ENCODE data around the gene SEL1L2.

SEL1L2 gene

GRCh38 chr20:13868331-13868730, 122.1 kb downstream of the SEL1L2 start:
- WGBS, 2 experiments (ENCODE audit: insufficient coverage in 2 of 2), result 78 to 100% methylated on average over 3 to 4 of the region's 4 CpGs
- no peak overlapping the region for H3K4me3 ChIP-seq (ENCODE audit: extremely low read depth, insufficient read depth, low read length, poor library complexity, severe bottlenecking)
- H3K27ac ChIP-seq (ENCODE audit: low read depth, low read length, severe bottlenecking), result no peak overlapping the region
- H3K4me1 ChIP-seq (ENCODE audit: control insufficient read depth, insufficient read depth, low read length, poor library complexity, severe bottlenecking), result peaks cover 8% of the 10 kb centered on the region
- H3K9me3 ChIP-seq (ENCODE audit: control insufficient read depth, low read length), result no peaks in the 10 kb centered on the region
- H3K36me3 ChIP-seq (ENCODE audit: control insufficient read depth, insufficient read depth, low read length), result no peaks in the 10 kb centered on the region

- Histone ChIP-seq H3K9me3 (ENCODE audit: control insufficient read depth, low read length) (no peaks in the 10 kb centered on the region), H3K36me3 (ENCODE audit: control insufficient read depth, insufficient read depth, low read length) (no peaks in the 10 kb centered on the region), H3K27ac (ENCODE audit: low read depth, low read length, severe bottlenecking) (no peak overlapping the region), H3K4me3 (ENCODE audit: extremely low read depth, insufficient read depth, low read length, poor library complexity, severe bottlenecking) (no peak overlapping the region), H3K4me1 (ENCODE audit: control insufficient read depth, insufficient read depth, low read length, poor library complexity, severe bottlenecking) (peaks cover 8% of the 10 kb centered on the region)
- WGBS, 2 experiments (ENCODE audit: insufficient coverage in 2 of 2), result 84 to 94% methylated on average over 3 of the region's 5 CpGs
Measured at GRCh38 chr20:13865791-13866351, 124.5 kb downstream of the SEL1L2 start.

- no peak overlapping the region for H3K27ac ChIP-seq (ENCODE audit: low read depth, low read length, severe bottlenecking)
- H3K4me1 ChIP-seq (ENCODE audit: control insufficient read depth, insufficient read depth, low read length, poor library complexity, severe bottlenecking), result peaks cover 8% of the 10 kb centered on the region
- WGBS, 2 experiments (ENCODE audit: insufficient coverage in 2 of 2), result no CpG with 5 or more reads among the region's 2 CpGs
- H3K36me3 ChIP-seq (ENCODE audit: control insufficient read depth, insufficient read depth, low read length), result no peaks in the 10 kb centered on the region
- no peak overlapping the region for H3K4me3 ChIP-seq (ENCODE audit: extremely low read depth, insufficient read depth, low read length, poor library complexity, severe bottlenecking)
- no peaks in the 10 kb centered on the region for H3K9me3 ChIP-seq (ENCODE audit: control insufficient read depth, low read length)
Measured at GRCh38 chr20:13865156-13865555, 125.3 kb downstream of the SEL1L2 start.

DNA sequence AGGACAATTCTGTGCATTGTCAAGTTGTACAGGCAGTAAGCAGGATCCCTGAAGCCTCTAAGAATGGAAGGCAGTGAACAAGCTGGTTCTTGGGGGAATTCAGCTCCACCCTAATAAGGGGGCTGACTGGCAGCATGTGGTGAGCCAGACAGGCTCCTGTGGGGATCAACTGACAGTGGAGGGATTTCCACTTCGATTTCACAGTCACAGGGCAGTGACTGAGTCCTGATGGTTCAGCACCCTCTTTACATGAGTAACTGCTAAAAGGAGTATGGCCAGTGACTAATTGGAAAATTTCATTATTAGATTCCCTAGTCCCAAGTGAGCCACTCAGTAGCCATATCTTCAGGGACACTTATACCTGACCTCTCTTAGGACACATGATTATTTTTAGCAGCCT, 127.2 kb downstream of the SEL1L2 start:
- no peaks in the 10 kb centered on the region for H3K36me3 ChIP-seq (ENCODE audit: control insufficient read depth, insufficient read depth, low read length)
- no peak overlapping the region for H3K4me3 ChIP-seq (ENCODE audit: extremely low read depth, insufficient read depth, low read length, poor library complexity, severe bottlenecking)
- peaks cover 8% of the 10 kb centered on the region for H3K4me1 ChIP-seq (ENCODE audit: control insufficient read depth, insufficient read depth, low read length, poor library complexity, severe bottlenecking)
- H3K9me3 ChIP-seq (ENCODE audit: control insufficient read depth, low read length), result no peaks in the 10 kb centered on the region
- no CpG with 5 or more reads among the region's 1 CpG for WGBS, 2 experiments (ENCODE audit: insufficient coverage in 2 of 2)
- no peak overlapping the region for H3K27ac ChIP-seq (ENCODE audit: low read depth, low read length, severe bottlenecking)

DNA sequence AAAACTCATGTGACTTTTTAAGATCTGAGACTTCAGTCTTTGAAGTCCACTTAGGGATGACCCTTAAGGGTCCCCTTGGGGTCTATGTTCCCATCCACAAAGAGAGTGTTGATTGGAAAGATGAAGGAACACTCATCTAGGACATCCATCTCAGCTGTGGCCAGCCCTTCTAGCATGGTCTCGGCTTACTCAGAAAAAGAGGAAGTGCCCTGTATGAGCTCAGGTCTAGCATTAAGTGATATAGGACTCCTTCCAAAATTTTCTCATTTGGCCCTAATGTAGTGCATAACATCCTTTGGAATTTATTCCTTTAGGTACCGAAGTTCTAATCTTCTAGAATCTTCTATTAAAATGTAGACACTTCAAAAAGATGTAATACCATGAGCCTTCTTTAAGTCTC, 128.2 kb downstream of the SEL1L2 start:
- 100% methylated on average over 2 of the region's 2 CpGs; no CpG with 5 or more reads in 1 of the 2 experiments for WGBS, 2 experiments (ENCODE audit: insufficient coverage in 2 of 2)
- Histone ChIP-seq H3K4me3 (ENCODE audit: extremely low read depth, insufficient read depth, low read length, poor library complexity, severe bottlenecking) (no peak overlapping the region), H3K36me3 (ENCODE audit: control insufficient read depth, insufficient read depth, low read length) (no peaks in the 10 kb centered on the region), H3K4me1 (ENCODE audit: control insufficient read depth, insufficient read depth, low read length, poor library complexity, severe bottlenecking) (peaks cover 8% of the 10 kb centered on the region), H3K27ac (ENCODE audit: low read depth, low read length, severe bottlenecking) (no peak overlapping the region), H3K9me3 (ENCODE audit: control insufficient read depth, low read length) (no peaks in the 10 kb centered on the region)

- H3K4me3 ChIP-seq (ENCODE audit: extremely low read depth, insufficient read depth, low read length, poor library complexity, severe bottlenecking), result no peak overlapping the region
- H3K27ac ChIP-seq (ENCODE audit: low read depth, low read length, severe bottlenecking), result no peak overlapping the region
- H3K4me1 ChIP-seq (ENCODE audit: control insufficient read depth, insufficient read depth, low read length, poor library complexity, severe bottlenecking), result no peaks in the 10 kb centered on the region
- no peaks in the 10 kb centered on the region for H3K36me3 ChIP-seq (ENCODE audit: control insufficient read depth, insufficient read depth, low read length)
- no peaks in the 10 kb centered on the region for H3K9me3 ChIP-seq (ENCODE audit: control insufficient read depth, low read length)
Measured at GRCh38 chr20:13858871-13859270, 131.5 kb downstream of the SEL1L2 start.

DNA sequence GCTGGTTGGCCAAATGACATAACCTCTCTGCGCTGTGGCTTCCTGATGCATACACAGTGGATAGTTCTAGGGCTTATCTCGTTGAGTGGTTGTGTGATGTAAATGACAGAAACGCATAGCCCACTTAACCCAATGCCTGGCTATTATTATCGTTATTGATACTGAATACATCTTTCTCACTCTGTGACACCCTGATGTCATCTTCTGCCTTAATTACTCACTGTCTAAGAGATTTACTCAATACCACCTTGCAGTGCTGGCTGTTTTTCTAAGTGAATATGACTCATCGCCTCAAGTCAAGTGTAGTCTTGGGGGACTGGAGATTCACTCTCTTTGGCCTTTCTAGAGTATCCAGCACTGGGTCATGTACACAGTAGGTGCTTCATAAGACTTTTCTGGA, 132.0 kb downstream of the SEL1L2 start:
- Histone ChIP-seq H3K27ac (ENCODE audit: low read depth, low read length, severe bottlenecking) (no peak overlapping the region), H3K36me3 (ENCODE audit: control insufficient read depth, insufficient read depth, low read length) (no peaks in the 10 kb centered on the region), H3K4me1 (ENCODE audit: control insufficient read depth, insufficient read depth, low read length, poor library complexity, severe bottlenecking) (no peaks in the 10 kb centered on the region), H3K4me3 (ENCODE audit: extremely low read depth, insufficient read depth, low read length, poor library complexity, severe bottlenecking) (no peak overlapping the region), H3K9me3 (ENCODE audit: control insufficient read depth, low read length) (no peaks in the 10 kb centered on the region)
- 60 to 92% methylated on average over 1 to 2 of the region's 5 CpGs for WGBS, 2 experiments (ENCODE audit: insufficient coverage in 2 of 2)

- no peaks in the 10 kb centered on the region for H3K4me1 ChIP-seq (ENCODE audit: control insufficient read depth, insufficient read depth, low read length, poor library complexity, severe bottlenecking)
- H3K9me3 ChIP-seq (ENCODE audit: control insufficient read depth, low read length), result no peaks in the 10 kb centered on the region
- H3K27ac ChIP-seq (ENCODE audit: low read depth, low read length, severe bottlenecking), result no peak overlapping the region
- no peaks in the 10 kb centered on the region for H3K36me3 ChIP-seq (ENCODE audit: control insufficient read depth, insufficient read depth, low read length)
- WGBS, 2 experiments (ENCODE audit: insufficient coverage in 2 of 2), result 88 to 98% methylated on average over 7 of the region's 7 CpGs
- no peak overlapping the region for H3K4me3 ChIP-seq (ENCODE audit: extremely low read depth, insufficient read depth, low read length, poor library complexity, severe bottlenecking)
Measured at GRCh38 chr20:13857961-13858360, 132.5 kb downstream of the SEL1L2 start.

DNA sequence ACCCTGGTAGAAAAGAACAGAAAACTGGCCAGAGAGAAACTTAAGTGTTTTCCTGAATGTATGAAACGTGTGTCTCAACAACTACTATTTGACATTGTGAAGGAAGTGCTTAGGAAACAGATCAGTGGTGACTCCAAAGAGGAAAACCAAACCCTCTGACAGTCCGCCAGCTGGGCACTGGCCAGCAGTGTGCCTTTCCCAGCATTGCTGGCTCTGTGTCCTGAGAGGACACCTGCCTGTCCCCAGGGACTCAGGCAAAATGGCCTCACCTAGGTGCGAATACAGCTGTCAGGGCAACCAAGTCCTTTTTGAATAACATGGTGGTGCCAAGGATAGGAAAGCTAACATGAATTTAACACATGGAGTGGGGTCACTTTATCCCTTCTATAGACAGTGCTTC, 133.1 kb downstream of the SEL1L2 start:
- Histone ChIP-seq H3K36me3 (ENCODE audit: control insufficient read depth, insufficient read depth, low read length) (no peaks in the 10 kb centered on the region), H3K4me3 (ENCODE audit: extremely low read depth, insufficient read depth, low read length, poor library complexity, severe bottlenecking) (no peak overlapping the region), H3K9me3 (ENCODE audit: control insufficient read depth, low read length) (no peaks in the 10 kb centered on the region), H3K27ac (ENCODE audit: low read depth, low read length, severe bottlenecking) (no peak overlapping the region), H3K4me1 (ENCODE audit: control insufficient read depth, insufficient read depth, low read length, poor library complexity, severe bottlenecking) (no peaks in the 10 kb centered on the region)
- WGBS, 2 experiments (ENCODE audit: insufficient coverage in 2 of 2), result 83 to 92% methylated on average over 1 to 2 of the region's 3 CpGs

GRCh38 chr20:13856354-13856753, 134.1 kb downstream of the SEL1L2 start:
- H3K27ac ChIP-seq (ENCODE audit: low read depth, low read length, severe bottlenecking), result no peak overlapping the region
- 66 to 93% methylated on average over 2 of the region's 4 CpGs for WGBS, 2 experiments (ENCODE audit: insufficient coverage in 2 of 2)
- no peak overlapping the region for H3K4me3 ChIP-seq (ENCODE audit: extremely low read depth, insufficient read depth, low read length, poor library complexity, severe bottlenecking)
- no peaks in the 10 kb centered on the region for H3K4me1 ChIP-seq (ENCODE audit: control insufficient read depth, insufficient read depth, low read length, poor library complexity, severe bottlenecking)
- no peaks in the 10 kb centered on the region for H3K9me3 ChIP-seq (ENCODE audit: control insufficient read depth, low read length)
- H3K36me3 ChIP-seq (ENCODE audit: control insufficient read depth, insufficient read depth, low read length), result no peaks in the 10 kb centered on the region

DNA sequence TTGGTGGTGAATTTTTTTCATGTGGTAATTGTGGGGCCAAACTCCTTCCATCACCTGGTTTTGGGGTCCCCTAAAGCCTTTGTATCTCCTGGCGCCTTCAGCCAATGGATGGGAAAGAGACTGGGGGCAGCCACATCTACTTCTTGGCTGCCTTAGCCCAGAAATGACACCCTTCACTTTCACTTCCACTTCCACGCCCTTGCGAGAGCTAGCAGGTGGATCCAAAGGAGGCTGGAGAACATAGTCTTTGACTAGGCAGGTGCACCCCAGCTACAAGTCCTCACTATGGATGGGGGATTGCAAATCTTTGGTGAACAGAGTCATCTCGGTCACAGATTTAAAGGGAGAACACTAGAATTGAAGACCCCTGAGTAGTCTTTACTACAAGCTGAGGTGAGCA, 134.8 kb downstream of the SEL1L2 start:
- H3K9me3 ChIP-seq (ENCODE audit: control insufficient read depth, low read length), result no peaks in the 10 kb centered on the region
- no peaks in the 10 kb centered on the region for H3K4me1 ChIP-seq (ENCODE audit: control insufficient read depth, insufficient read depth, low read length, poor library complexity, severe bottlenecking)
- WGBS, 2 experiments (ENCODE audit: insufficient coverage in 2 of 2), result 93 to 100% methylated on average over 1 to 3 of the region's 4 CpGs
- H3K36me3 ChIP-seq (ENCODE audit: control insufficient read depth, insufficient read depth, low read length), result no peaks in the 10 kb centered on the region
- no peak overlapping the region for H3K27ac ChIP-seq (ENCODE audit: low read depth, low read length, severe bottlenecking)
- H3K4me3 ChIP-seq (ENCODE audit: extremely low read depth, insufficient read depth, low read length, poor library complexity, severe bottlenecking), result no peak overlapping the region

All from mesodermal cell (in vitro differentiated cells).